GM18508 (cell line): Measurements from ENCODE around the gene NDUFAB1.
"Not testable (repeated sequence)": the region's sequence is repeated elsewhere in the genome, so short reads cannot be mapped to it uniquely, and the experiment has no call there.

Experiments used
- ATAC-seq: cut with Tn5 transposase; IDR thresholded peaks from one replicate; pipeline ENCODE4 v1.9.1; 2021; ENCODE audit warnings: moderate number of reproducible peaks; ENCODE audit not compliant: insufficient read depth, unreplicated experiment

The NDUFAB1 gene

GRCh38 chr16:23556881-23557778 is 39.0 kb downstream of the NDUFAB1 start, which contains the start of the genes EARS2 and UBFD1:
Gene EARS2, minus strand, starts transcription at chr16:23557350. Its CDS starts 7 bp downstream, at chr16:23557343.
Gene UBFD1, plus strand, starts transcription at chr16:23557727. Its CDS starts 16 bp downstream, at chr16:23557743.
- ATAC-seq = peak; percentile 84

- no peak for ATAC-seq
These were observed 41.6 kb downstream of the NDUFAB1 start for GRCh38 chr16:23554536-23554935.

- no peak for ATAC-seq
These were observed 44.0 kb downstream of the NDUFAB1 start for GRCh38 chr16:23552161-23552560.

GRCh38 chr16:23549938-23550337 is 46.2 kb downstream of the NDUFAB1 start:
- ATAC-seq = no peak

GRCh38 chr16:23544436-23544835 is 51.7 kb downstream of the NDUFAB1 start:
- no peak for ATAC-seq

GRCh38 chr16:23540817-23541178 is 55.3 kb downstream of the NDUFAB1 start:
- not testable (repeated sequence) for ATAC-seq

GRCh38 chr16:23539984-23540816 is 55.9 kb downstream of the NDUFAB1 start:
- ATAC-seq = no peak

GRCh38 chr16:23538919-23539278 is 57.2 kb downstream of the NDUFAB1 start:
- no peak for ATAC-seq

GRCh38 chr16:23537390-23537789 is 58.7 kb downstream of the NDUFAB1 start:
- ATAC-seq = no peak

GRCh38 chr16:23535901-23536300 is 60.2 kb downstream of the NDUFAB1 start:
- no peak for ATAC-seq

GRCh38 chr16:23534868-23535860 is 61.0 kb downstream of the NDUFAB1 start:
- ATAC-seq = no peak

GRCh38 chr16:23532448-23532847 is 63.7 kb downstream of the NDUFAB1 start:
- ATAC-seq = no peak
